ENCODE measurements around the gene LAD1. TPM values are rescaled to one million over a fixed set of nuclear protein-coding genes. Genes with fewer than 3 reads are reported as not detected.

LAD1 gene
- total and polyA plus RNA-seq, 9 of the 15 experiments (the other 6 are each of a cell fraction or from before 2014, with no cell fraction given), result 0.31 TPM; not detected in 8

DNA sequence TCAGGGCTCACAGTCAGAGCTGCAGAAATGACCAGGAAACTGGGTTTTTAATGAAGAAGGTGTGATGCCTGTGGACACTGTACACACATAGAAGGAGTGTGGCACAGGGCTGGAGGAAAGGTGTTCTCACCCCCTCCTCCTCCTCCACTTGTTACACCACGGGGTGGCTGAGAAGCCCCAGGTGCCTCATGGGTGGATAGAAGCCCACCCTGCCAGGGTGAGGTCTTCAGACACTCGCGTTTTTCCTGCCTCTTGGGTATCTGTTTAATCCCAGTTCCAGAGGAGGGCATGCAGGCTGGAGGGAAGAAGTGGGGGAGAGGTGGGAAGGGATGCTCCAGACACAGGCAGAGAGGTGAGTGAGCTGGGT lies 9.7 kb upstream of the LAD1 start:
- no peak for TF ChIP-seq BDP1 (IDR thresholded peaks at IDR 0.05; ENCODE audit: insufficient read depth, insufficient read length)
- no peak for TF ChIP-seq ZBTB33 (CRISPR knock-in tag; IDR thresholded peaks at IDR 0.05)
- no peak for TF ChIP-seq OTX1 (CRISPR knock-in tag; IDR thresholded peaks at IDR 0.05)
- TF ChIP-seq ZNF76 (CRISPR knock-in tag; IDR thresholded peaks at IDR 0.05; ENCODE audit: borderline replicate concordance), result no peak
- no peak for TF ChIP-seq GATAD2B (IDR thresholded peaks at IDR 0.05; ENCODE audit: borderline replicate concordance)
- no peak for TF ChIP-seq NFRKB (IDR thresholded peaks at IDR 0.05; ENCODE audit: low read depth)
- TF ChIP-seq, protein P1, sequence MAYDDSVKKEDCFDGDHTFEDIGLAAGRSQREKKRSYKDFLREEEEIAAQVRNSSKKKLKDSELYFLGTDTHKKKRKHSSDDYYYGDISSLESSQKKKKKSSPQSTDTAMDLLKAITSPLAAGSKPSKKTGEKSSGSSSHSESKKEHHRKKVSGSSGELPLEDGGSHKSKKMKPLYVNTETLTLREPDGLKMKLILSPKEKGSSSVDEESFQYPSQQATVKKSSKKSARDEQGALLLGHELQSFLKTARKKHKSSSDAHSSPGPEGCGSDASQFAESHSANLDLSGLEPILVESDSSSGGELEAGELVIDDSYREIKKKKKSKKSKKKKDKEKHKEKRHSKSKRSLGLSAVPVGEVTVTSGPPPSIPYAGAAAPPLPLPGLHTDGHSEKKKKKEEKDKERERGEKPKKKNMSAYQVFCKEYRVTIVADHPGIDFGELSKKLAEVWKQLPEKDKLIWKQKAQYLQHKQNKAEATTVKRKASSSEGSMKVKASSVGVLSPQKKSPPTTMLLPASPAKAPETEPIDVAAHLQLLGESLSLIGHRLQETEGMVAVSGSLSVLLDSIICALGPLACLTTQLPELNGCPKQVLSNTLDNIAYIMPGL (CRISPR knock-in tag; IDR thresholded peaks at IDR 0.05), result no peak
- BruUV-seq (replicated peaks), result no TSS peak
- WGBS (ENCODE audit: insufficient coverage, low coverage, missing lambda C conversion rate), result 0% methylated on average over 3 of the region's 3 CpGs
- Histone ChIP-seq H3K27me3 (ENCODE audit: control insufficient read depth in 2 of 2, insufficient read depth in 2 of 2, low read length in 2 of 2) (peaks cover 33 to 67% of the 10 kb centered on the region in 2 experiments), H3K36me3 (ENCODE audit: control insufficient read depth, insufficient read depth, low read length) (no peaks in the 10 kb centered on the region), H3K79me2 (ENCODE audit: control insufficient read depth, insufficient read depth, low read length) (no peaks in the 10 kb centered on the region), H3K4me2 (ENCODE audit: insufficient read depth, low read length) (no peak overlapping the region), H3K9ac (ENCODE audit: insufficient read depth in 1 of 2, low read depth in 2 of 2, low read length in 2 of 2) (no peak overlapping the region), H3K9me1 (ENCODE audit: control insufficient read depth, insufficient read depth, low read length) (no peaks in the 10 kb centered on the region), H3K27ac (ENCODE audit: extremely low read depth, low read depth, low read length) (no peak overlapping the region), H3K4me3 (no peak overlapping the region), H4K20me1 (replicated peaks; ENCODE audit: control insufficient read depth, insufficient read depth, low read length) (peaks cover 27% of the 10 kb centered on the region), H3K9me3 (replicated peaks; ENCODE audit: control insufficient read depth, insufficient read depth, low read depth, low read length) (no peaks in the 10 kb centered on the region), H3K4me1 (replicated peaks in 1 of 2; ENCODE audit: control insufficient read depth in 2 of 2, insufficient read depth in 2 of 2, low read length in 2 of 2) (no peaks in the 10 kb centered on the region), H2AFZ (ENCODE audit: low read depth, low read length) (no peak overlapping the region)
- intact Hi-C loops (cut with micrococcal nuclease) (loop anchor here (1.0 kb wide), 3 partner anchors 24 to 155 kb away; no protein-coding TSS in a partner anchor), in situ Hi-C loops (cut with MboI) (no loop called here)
- FAIRE-seq (no peak), ATAC-seq (no peak), DNase-seq (ENCODE audit: extremely low read depth in 1 of 4, low spot score in 3 of 4) (no peak)
- ChIA-PET CTCF (ENCODE audit: low intra/inter-chr PET ratio) (interaction anchor here (1.4 to 1.7 kb wide), 2 partner anchors 155 to 186 kb away, joined by 3 to 8 read pairs; no protein-coding TSS in a partner anchor), POLR2A (interaction anchor here (1.1 to 1.4 kb wide), 2 partner anchors 20 to 154 kb away, joined by 4 to 5 read pairs; no protein-coding TSS in a partner anchor)

All from K562 (cell line).